ENCODE data around the gene SPATA20. TPM values are rescaled to one million over a fixed set of nuclear protein-coding genes. Genes with fewer than 3 reads are reported as not detected.

Gene SPATA20
- 10 to 100 TPM; 31.5 to 43.3 TPM for total RNA-seq
- polyA plus RNA-seq (ENCODE audit: insufficient read length in 2 of 2), result 10 to 100 TPM; 44.7 to 45.9 TPM
- long read RNA-seq, donor 1, partial matches to known transcripts, result 33 of 39 reads
- long read RNA-seq, donor 1, other reads (novel, unspliced or antisense), result 0 of 39 reads
- long read RNA-seq, donor 2, partial matches to known transcripts, result 0 of 1 reads
- long read RNA-seq, donor 2, other reads (novel, unspliced or antisense), result 0 of 1 reads
- long read RNA-seq, donor 3, partial matches to known transcripts, result 0 of 2 reads
- long read RNA-seq, donor 3, other reads (novel, unspliced or antisense), result 0 of 2 reads
- long read RNA-seq, donor 4, transcript SPATA20-205 (17 exons, 2,734 nt), result major isoform, 6 of 98 reads
- long read RNA-seq, donor 4, partial matches to known transcripts, result 89 of 98 reads
- long read RNA-seq, donor 4, other reads (novel, unspliced or antisense), result 0 of 98 reads

GRCh38 chr17:50547035-50547735 is at the start of gene SPATA20:
TSS of gene SPATA20 (plus strand) at chr17:50547174. CDS start at chr17:50547209, 35 bp downstream.
- no peaks in the 10 kb centered on the region for H3K9me3 ChIP-seq (ENCODE audit: control insufficient read depth, insufficient read depth, low read length)
- 2% methylated on average over 42 of the region's 42 CpGs for WGBS (ENCODE audit: insufficient coverage)
- H3K4me3 ChIP-seq (ENCODE audit: low read depth, low read length), result peak within 1 kb of the TSS; percentile 37
- H3K36me3 ChIP-seq (ENCODE audit: control insufficient read depth, insufficient read depth, low read length), result peaks cover 39% of the 10 kb centered on the region
- no peaks in the 10 kb centered on the region for H3K27me3 ChIP-seq (ENCODE audit: control insufficient read depth, insufficient read depth, low read length)
- peaks cover 50% of the 10 kb centered on the region for H3K4me1 ChIP-seq (ENCODE audit: control insufficient read depth, insufficient read depth, low read length)
- no peak within 1 kb of the TSS for H3K27ac ChIP-seq (ENCODE audit: low read depth, low read length)
- peak in 4 of 6 donors; percentile 82 to 96 (median 89) for DNase-seq (ENCODE audit: low read depth in 4 of 6, low spot score in 6 of 6)

- Histone ChIP-seq H3K36me3 (ENCODE audit: control insufficient read depth, insufficient read depth, low read length) (no peaks in the 10 kb centered on the region), H3K9me3 (ENCODE audit: control insufficient read depth, insufficient read depth, low read length) (no peaks in the 10 kb centered on the region), H3K4me1 (ENCODE audit: control insufficient read depth, insufficient read depth, low read length) (no peaks in the 10 kb centered on the region), H3K4me3 (ENCODE audit: low read depth, low read length) (no peak overlapping the region), H3K27ac (ENCODE audit: low read depth, low read length) (no peak overlapping the region), H3K27me3 (ENCODE audit: control insufficient read depth, insufficient read depth, low read length) (no peaks in the 10 kb centered on the region)
- DNase-seq (ENCODE audit: low read depth in 4 of 6, low spot score in 6 of 6), result no peak
- 79% methylated on average over 5 of the region's 7 CpGs for WGBS (ENCODE audit: insufficient coverage)
Observed at GRCh38 chr17:50498021-50498874, 48.7 kb upstream of the SPATA20 start.

DNA sequence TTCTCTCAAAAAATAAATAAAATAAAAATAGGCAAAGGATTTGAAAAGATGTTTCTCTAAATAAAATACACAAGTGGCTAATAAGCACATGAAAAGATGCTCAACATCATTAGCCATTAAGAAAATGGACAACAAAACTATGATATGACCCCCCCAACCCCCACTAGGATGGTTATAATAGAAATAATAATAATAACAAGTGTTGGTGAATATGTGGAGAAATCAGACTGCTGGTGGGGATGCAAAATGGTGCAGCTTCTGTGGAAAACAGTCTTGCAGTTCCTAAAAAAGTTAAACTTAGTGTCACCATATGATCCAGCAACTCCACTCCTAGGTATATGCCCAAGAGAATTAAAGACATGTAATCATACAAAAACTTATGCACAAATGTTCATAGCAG is 47.7 kb upstream of the SPATA20 start:
- no peak for DNase-seq (ENCODE audit: low read depth in 4 of 6, low spot score in 6 of 6)
- no peaks in the 10 kb centered on the region for H3K4me1 ChIP-seq (ENCODE audit: control insufficient read depth, insufficient read depth, low read length)
- no peaks in the 10 kb centered on the region for H3K36me3 ChIP-seq (ENCODE audit: control insufficient read depth, insufficient read depth, low read length)
- H3K9me3 ChIP-seq (ENCODE audit: control insufficient read depth, insufficient read depth, low read length), result no peaks in the 10 kb centered on the region
- H3K27me3 ChIP-seq (ENCODE audit: control insufficient read depth, insufficient read depth, low read length), result no peaks in the 10 kb centered on the region
- no peak overlapping the region for H3K27ac ChIP-seq (ENCODE audit: low read depth, low read length)
- no peak overlapping the region for H3K4me3 ChIP-seq (ENCODE audit: low read depth, low read length)

DNA sequence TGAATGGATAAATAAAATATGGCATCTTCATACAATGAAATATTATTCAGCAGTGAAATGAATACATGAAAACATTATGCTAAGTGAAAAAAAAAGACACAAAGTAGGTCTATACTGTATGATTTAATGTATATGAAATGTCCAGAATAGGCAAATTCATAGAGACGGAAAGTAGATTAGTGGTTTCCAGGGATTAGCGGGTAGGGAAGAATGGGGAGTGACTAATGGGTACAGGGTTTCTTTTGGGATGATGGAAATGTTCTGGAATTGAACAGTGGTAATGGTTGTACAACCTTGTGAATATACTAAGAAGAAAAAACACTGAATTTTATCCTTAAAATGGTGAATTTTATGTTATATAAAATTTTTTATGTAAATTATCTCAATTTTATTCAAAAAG is 47.3 kb upstream of the SPATA20 start:
- 100% methylated on average over 2 of the region's 2 CpGs for WGBS (ENCODE audit: insufficient coverage)
- Histone ChIP-seq H3K9me3 (ENCODE audit: control insufficient read depth, insufficient read depth, low read length) (no peaks in the 10 kb centered on the region), H3K4me1 (ENCODE audit: control insufficient read depth, insufficient read depth, low read length) (no peaks in the 10 kb centered on the region), H3K36me3 (ENCODE audit: control insufficient read depth, insufficient read depth, low read length) (no peaks in the 10 kb centered on the region), H3K4me3 (ENCODE audit: low read depth, low read length) (no peak overlapping the region), H3K27ac (ENCODE audit: low read depth, low read length) (no peak overlapping the region), H3K27me3 (ENCODE audit: control insufficient read depth, insufficient read depth, low read length) (no peaks in the 10 kb centered on the region)
- DNase-seq (ENCODE audit: low read depth in 4 of 6, low spot score in 6 of 6), result no peak

DNA sequence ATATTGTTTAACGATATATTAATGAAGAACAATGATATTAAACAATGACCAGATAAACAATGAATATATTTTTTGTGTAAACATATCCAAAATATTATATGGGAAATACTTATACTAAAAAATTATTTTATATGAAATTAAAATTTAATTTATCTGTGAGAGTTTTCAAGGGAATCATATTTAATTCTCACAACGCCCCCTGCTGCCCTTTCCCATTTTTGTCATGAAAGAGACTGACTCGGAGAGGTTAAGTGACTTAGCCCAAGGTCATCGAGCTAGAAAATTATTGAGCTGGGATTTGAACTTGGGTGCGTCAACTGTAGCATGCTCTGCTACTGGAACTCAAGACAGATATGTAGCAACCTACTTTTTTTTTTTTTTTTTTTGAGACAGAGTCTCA is 45.9 kb upstream of the SPATA20 start:
- WGBS (ENCODE audit: insufficient coverage), result 80% methylated on average over 1 of the region's 5 CpGs
- no peaks in the 10 kb centered on the region for H3K4me1 ChIP-seq (ENCODE audit: control insufficient read depth, insufficient read depth, low read length)
- no peak overlapping the region for H3K4me3 ChIP-seq (ENCODE audit: low read depth, low read length)
- peak in 1 of 6 donors; percentile 29 for DNase-seq (ENCODE audit: low read depth in 4 of 6, low spot score in 6 of 6)
- H3K27ac ChIP-seq (ENCODE audit: low read depth, low read length), result no peak overlapping the region
- no peaks in the 10 kb centered on the region for H3K9me3 ChIP-seq (ENCODE audit: control insufficient read depth, insufficient read depth, low read length)
- H3K27me3 ChIP-seq (ENCODE audit: control insufficient read depth, insufficient read depth, low read length), result no peaks in the 10 kb centered on the region
- H3K36me3 ChIP-seq (ENCODE audit: control insufficient read depth, insufficient read depth, low read length), result no peaks in the 10 kb centered on the region

DNA sequence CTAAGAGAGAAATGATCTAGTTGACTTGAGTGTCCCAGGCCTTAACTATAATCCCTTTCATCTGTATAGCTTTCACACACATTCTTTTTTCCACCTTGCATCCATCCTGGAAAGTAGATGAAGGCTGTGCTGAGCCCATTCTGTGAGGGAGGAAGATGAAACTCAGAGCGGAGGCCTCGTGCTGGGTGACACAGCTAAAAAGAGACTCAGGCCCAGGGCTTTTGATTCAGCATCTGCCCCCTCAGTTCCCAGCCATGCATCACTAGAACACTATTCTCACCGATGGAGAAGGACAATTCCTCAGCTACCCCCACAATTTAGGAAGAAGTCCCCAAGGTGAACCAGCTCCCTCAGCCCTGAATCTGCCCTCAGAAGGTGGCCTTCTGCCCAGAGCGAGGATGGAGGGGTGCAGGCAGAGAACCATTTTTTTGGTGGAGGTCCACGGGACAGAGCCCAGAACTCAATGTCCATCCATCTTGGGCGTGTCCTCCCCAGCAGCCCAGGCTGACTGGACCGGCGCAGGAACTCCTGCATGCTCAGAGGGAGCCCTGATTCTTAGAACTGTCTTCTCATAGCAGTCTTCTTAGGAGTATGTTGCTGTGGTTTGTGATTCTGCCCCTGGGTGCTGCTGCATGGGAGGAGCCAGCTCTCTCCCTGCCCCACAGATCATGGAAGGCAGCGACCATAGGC is 44.5 kb upstream of the SPATA20 start:
- H3K4me1 ChIP-seq (ENCODE audit: control insufficient read depth, insufficient read depth, low read length), result no peaks in the 10 kb centered on the region
- no peaks in the 10 kb centered on the region for H3K27me3 ChIP-seq (ENCODE audit: control insufficient read depth, insufficient read depth, low read length)
- no peak overlapping the region for H3K4me3 ChIP-seq (ENCODE audit: low read depth, low read length)
- H3K27ac ChIP-seq (ENCODE audit: low read depth, low read length), result no peak overlapping the region
- DNase-seq (ENCODE audit: low read depth in 4 of 6, low spot score in 6 of 6), result no peak
- no peaks in the 10 kb centered on the region for H3K36me3 ChIP-seq (ENCODE audit: control insufficient read depth, insufficient read depth, low read length)
- no peaks in the 10 kb centered on the region for H3K9me3 ChIP-seq (ENCODE audit: control insufficient read depth, insufficient read depth, low read length)
- WGBS (ENCODE audit: insufficient coverage), result 91% methylated on average over 7 of the region's 9 CpGs

- Histone ChIP-seq H3K36me3 (ENCODE audit: control insufficient read depth, insufficient read depth, low read length) (no peaks in the 10 kb centered on the region), H3K4me1 (ENCODE audit: control insufficient read depth, insufficient read depth, low read length) (peaks cover 22% of the 10 kb centered on the region), H3K27ac (ENCODE audit: low read depth, low read length) (no peak overlapping the region), H3K27me3 (ENCODE audit: control insufficient read depth, insufficient read depth, low read length) (no peaks in the 10 kb centered on the region), H3K4me3 (ENCODE audit: low read depth, low read length) (no peak overlapping the region), H3K9me3 (ENCODE audit: control insufficient read depth, insufficient read depth, low read length) (no peaks in the 10 kb centered on the region)
- DNase-seq (ENCODE audit: low read depth in 4 of 6, low spot score in 6 of 6), result no peak
- WGBS (ENCODE audit: insufficient coverage), result 78% methylated on average over 4 of the region's 7 CpGs
Observed at GRCh38 chr17:50505591-50506130, 41.3 kb upstream of the SPATA20 start.

GRCh38 chr17:50506298-50506697 is 40.7 kb upstream of the SPATA20 start:
- H3K27me3 ChIP-seq (ENCODE audit: control insufficient read depth, insufficient read depth, low read length), result no peaks in the 10 kb centered on the region
- no peak overlapping the region for H3K27ac ChIP-seq (ENCODE audit: low read depth, low read length)
- WGBS (ENCODE audit: insufficient coverage), result 89% methylated on average over 4 of the region's 7 CpGs
- H3K9me3 ChIP-seq (ENCODE audit: control insufficient read depth, insufficient read depth, low read length), result no peaks in the 10 kb centered on the region
- H3K4me1 ChIP-seq (ENCODE audit: control insufficient read depth, insufficient read depth, low read length), result peaks cover 22% of the 10 kb centered on the region
- no peak for DNase-seq (ENCODE audit: low read depth in 4 of 6, low spot score in 6 of 6)
- no peaks in the 10 kb centered on the region for H3K36me3 ChIP-seq (ENCODE audit: control insufficient read depth, insufficient read depth, low read length)
- H3K4me3 ChIP-seq (ENCODE audit: low read depth, low read length), result no peak overlapping the region

Measured in spinal cord (tissue), 10 donors.